Parathyroid adenoma (tissue), 2 donors: ENCODE results near the gene MESP2.

ENCODE experiments used
- H2AFZ ChIP-seq: fragments of 300-600 bp; sonication (generic); one replicate; pipeline ENCODE4 v1.7.0; 2017; ENCODE audit warnings: antibody characterized with exemption, mild to moderate bottlenecking
- H3K27ac ChIP-seq: fragments of 300-600 bp; sonication (generic); one replicate; pipeline ENCODE4 v1.7.0; 2017
- H3K27me3 ChIP-seq: fragments of 300-600 bp; sonication (generic); one replicate; pipeline ENCODE4 v1.7.0; 2017; ENCODE audit warnings: low read length; ENCODE audit not compliant: control insufficient read depth, insufficient read depth
- H3K36me3 ChIP-seq: fragments of 300-600 bp; sonication (generic); one replicate; pipeline ENCODE4 v1.7.0; 2017; ENCODE audit warnings: low read length; ENCODE audit not compliant: control insufficient read depth, insufficient read depth
- H3K4me1 ChIP-seq: fragments of 300-600 bp; sonication (generic); one replicate; pipeline ENCODE4 v1.7.0; 2017; ENCODE audit warnings: control low read depth
- H3K4me2 ChIP-seq: fragments of 300-600 bp; sonication (generic); one replicate; pipeline ENCODE4 v1.7.0; 2017; ENCODE audit warnings: low read length
- H3K4me3 ChIP-seq: fragments of 300-600 bp; sonication (generic); one replicate; pipeline ENCODE4 v1.7.0; 2017; ENCODE audit warnings: low read depth, low read length
- H3K79me2 ChIP-seq: fragments of 300-600 bp; sonication (generic); one replicate; pipeline ENCODE4 v1.7.0; 2017; ENCODE audit warnings: control low read depth
- H3K9ac ChIP-seq: fragments of 300-600 bp; sonication (generic); one replicate; pipeline ENCODE4 v1.7.0; 2017; ENCODE audit warnings: mild to moderate bottlenecking
- H3K9me3 ChIP-seq: fragments of 300-600 bp; sonication (generic); one replicate; pipeline ENCODE4 v1.7.0; 2017; ENCODE audit warnings: low read length; ENCODE audit not compliant: control insufficient read depth
- TF ChIP-seq, protein P1 (sequence below): fragments of 300-600 bp; sonication (generic); IDR thresholded peaks from one replicate; pipeline ENCODE4 v1.7.0; 2017; ENCODE audit warnings: antibody characterized with exemption, mild to moderate bottlenecking
- donor health status: primary hyperparathyroidism.

Gene MESP2

DNA sequence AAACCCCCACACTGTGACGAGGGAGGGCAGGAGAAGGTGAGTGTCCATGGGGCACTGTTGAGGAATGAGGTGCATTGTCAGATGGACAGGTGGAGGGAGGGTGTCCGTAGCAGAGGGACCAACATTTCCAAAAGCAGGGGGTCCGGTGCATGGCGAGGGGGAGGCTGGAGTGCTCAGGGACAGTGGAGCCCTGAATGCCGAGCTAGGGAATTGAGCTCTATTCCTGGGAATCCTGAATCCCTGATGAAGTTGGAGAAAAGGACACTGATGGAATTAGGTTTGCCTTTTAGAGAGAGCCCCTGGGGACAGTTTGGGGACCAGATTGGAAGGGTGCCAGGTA lies 46.4 kb downstream of the MESP2 start:
- TF ChIP-seq, protein P1, sequence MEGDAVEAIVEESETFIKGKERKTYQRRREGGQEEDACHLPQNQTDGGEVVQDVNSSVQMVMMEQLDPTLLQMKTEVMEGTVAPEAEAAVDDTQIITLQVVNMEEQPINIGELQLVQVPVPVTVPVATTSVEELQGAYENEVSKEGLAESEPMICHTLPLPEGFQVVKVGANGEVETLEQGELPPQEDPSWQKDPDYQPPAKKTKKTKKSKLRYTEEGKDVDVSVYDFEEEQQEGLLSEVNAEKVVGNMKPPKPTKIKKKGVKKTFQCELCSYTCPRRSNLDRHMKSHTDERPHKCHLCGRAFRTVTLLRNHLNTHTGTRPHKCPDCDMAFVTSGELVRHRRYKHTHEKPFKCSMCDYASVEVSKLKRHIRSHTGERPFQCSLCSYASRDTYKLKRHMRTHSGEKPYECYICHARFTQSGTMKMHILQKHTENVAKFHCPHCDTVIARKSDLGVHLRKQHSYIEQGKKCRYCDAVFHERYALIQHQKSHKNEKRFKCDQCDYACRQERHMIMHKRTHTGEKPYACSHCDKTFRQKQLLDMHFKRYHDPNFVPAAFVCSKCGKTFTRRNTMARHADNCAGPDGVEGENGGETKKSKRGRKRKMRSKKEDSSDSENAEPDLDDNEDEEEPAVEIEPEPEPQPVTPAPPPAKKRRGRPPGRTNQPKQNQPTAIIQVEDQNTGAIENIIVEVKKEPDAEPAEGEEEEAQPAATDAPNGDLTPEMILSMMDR, result no peak
- Histone ChIP-seq H3K9ac (no peak overlapping the region), H3K27ac (no peak overlapping the region), H3K4me2 (no peak overlapping the region), H3K36me3 (no peaks in the 10 kb centered on the region), H3K4me1 (no peaks in the 10 kb centered on the region), H3K27me3 (no peaks in the 10 kb centered on the region), H3K79me2 (no peaks in the 10 kb centered on the region), H3K9me3 (no peaks in the 10 kb centered on the region), H3K4me3 (no peak overlapping the region), H2AFZ (no peak overlapping the region)

DNA sequence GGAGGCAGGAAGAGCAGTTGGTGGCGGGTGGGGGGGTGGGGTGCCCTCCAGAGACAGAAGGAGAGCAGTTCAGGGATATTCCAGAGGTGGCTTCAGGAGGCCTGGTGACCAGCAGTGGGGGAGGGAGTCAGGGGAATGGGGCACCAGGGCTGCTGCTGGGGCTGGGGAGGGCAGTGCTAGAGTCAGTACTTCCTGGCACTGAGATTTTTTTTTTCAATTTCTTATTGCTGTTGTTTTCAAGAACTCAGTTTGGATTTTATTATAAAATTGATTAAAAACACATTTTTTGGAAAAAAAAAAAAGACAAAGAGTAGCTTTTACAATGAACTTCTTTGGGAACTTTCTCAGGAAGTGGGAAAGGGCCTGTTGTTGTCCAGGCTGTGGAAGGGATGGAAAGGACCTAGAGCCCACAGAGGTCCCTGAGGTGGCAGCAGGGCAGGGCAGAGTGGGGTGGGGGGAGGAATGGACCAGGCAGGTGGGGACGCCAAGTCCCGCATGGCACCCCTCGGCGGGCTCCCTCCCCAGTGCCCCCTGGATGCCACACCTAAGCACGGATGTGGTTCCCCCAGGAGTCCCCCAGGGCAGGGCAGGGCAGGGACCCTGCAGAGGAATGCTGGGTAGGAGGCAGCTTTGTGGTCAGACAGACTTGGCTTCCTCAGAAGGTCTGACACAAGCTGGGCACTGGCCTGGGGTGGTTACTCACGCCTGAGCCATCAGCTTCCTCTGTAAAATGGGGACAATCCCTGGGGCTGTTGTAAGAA lies 47.0 kb downstream of the MESP2 start:
- Histone ChIP-seq H3K4me3 (no peak overlapping the region), H3K9me3 (no peaks in the 10 kb centered on the region), H3K9ac (no peak overlapping the region), H3K4me1 (no peaks in the 10 kb centered on the region), H3K36me3 (no peaks in the 10 kb centered on the region), H3K27ac (no peak overlapping the region), H2AFZ (no peak overlapping the region), H3K79me2 (no peaks in the 10 kb centered on the region), H3K4me2 (no peak overlapping the region), H3K27me3 (no peaks in the 10 kb centered on the region)
- TF ChIP-seq, protein P1, result no peak

DNA sequence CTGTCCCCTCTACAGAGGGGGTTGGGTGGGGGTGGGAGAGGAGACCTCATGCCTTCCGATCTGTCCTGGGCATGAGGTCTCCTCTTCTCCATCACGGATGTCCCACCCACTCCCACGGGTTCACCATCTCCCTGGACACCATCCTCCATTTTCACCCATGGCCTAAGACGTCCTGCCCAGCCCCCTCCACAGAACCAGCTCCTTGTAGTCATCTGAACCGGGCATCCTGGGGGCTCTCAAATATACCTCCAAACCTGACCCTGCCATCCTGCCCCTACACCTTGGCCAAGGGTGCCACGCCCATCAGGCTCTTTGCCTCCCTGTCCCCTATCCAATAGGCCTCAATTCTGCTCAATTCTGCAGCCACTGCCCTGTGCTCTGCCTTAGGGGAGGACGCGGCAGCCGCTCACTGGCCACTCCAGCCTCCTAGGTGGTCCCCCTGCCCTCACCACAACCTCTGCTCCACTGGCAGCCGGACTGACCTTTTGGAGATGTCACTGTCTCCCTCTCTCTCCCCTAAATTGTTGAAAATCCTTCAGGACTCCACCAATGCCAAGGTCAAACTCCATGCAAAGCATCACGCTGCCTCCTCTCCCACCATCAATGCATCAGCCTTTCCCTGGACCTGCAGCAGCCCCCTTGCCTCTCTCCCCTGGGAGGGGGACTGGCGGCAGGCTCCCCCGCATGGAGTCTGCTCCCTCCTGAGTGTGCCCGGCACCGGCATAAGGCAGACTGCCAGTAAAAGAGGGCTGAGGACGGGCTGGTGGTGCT lies 47.9 kb downstream of the MESP2 start:
- H3K27me3 ChIP-seq, result no peaks in the 10 kb centered on the region
- H3K4me2 ChIP-seq, result no peak overlapping the region
- H3K27ac ChIP-seq, result no peak overlapping the region
- no peak overlapping the region for H3K4me3 ChIP-seq
- H3K36me3 ChIP-seq, result no peaks in the 10 kb centered on the region
- no peaks in the 10 kb centered on the region for H3K9me3 ChIP-seq
- H3K4me1 ChIP-seq, result no peaks in the 10 kb centered on the region
- no peak overlapping the region for H2AFZ ChIP-seq
- no peak overlapping the region for H3K9ac ChIP-seq
- TF ChIP-seq, protein P1, result no peak
- no peaks in the 10 kb centered on the region for H3K79me2 ChIP-seq

DNA sequence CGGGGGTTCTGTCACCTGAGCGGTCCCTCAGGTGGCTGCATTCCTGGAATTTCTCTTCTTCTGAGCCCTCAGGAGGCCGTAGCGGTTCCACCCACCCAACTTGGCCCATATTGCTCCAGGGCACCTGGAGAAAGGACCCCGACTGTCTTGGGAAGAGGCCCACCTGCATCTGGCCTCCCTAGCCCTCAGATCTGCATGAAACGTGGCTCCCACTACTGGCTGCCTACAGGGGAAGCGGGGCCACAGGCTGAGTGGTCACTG lies 48.4 kb downstream of the MESP2 start:
- TF ChIP-seq, protein P1, result no peak
- Histone ChIP-seq H3K79me2 (no peaks in the 10 kb centered on the region), H3K4me2 (no peak overlapping the region), H2AFZ (no peak overlapping the region), H3K27ac (no peak overlapping the region), H3K4me3 (no peak overlapping the region), H3K9me3 (no peaks in the 10 kb centered on the region), H3K4me1 (no peaks in the 10 kb centered on the region), H3K9ac (no peak overlapping the region), H3K27me3 (no peaks in the 10 kb centered on the region), H3K36me3 (no peaks in the 10 kb centered on the region)
